GM12875 (cell line): Measurements from ENCODE around the gene VIL1.

ENCODE experiments used
- H3K4me3 ChIP-seq: one replicate; pipeline ENCODE4 v1.5.1; 2011; ENCODE audit warnings: low read depth, low read length, control low read depth
- CTCF ChIP-seq: IDR thresholded peaks from 2 replicates; pipeline ENCODE4 v1.5.1; 2011; ENCODE audit warnings: low read depth, mild to moderate bottlenecking, control low read depth, inconsistent platforms, low read length, moderate library complexity, borderline replicate concordance; ENCODE audit not compliant: insufficient read depth

The VIL1 gene

GRCh38 chr2:218423584-218423983 is 4.7 kb downstream of the VIL1 start:
- no peak overlapping the region for H3K4me3 ChIP-seq
- no peak for TF ChIP-seq CTCF

- TF ChIP-seq CTCF: no peak
These were observed 6.6 kb downstream of the VIL1 start for GRCh38 chr2:218425531-218425930.

GRCh38 chr2:218427741-218428140 is 8.8 kb downstream of the VIL1 start:
- no peak for TF ChIP-seq CTCF
- H3K4me3 ChIP-seq: no peak overlapping the region

More at GRCh38 chr2:218425531-218425930, 6.6 kb downstream of the VIL1 start:
- no peak overlapping the region for H3K4me3 ChIP-seq

GRCh38 chr2:218428846-218429558 is 10.1 kb downstream of the VIL1 start:
- no peak overlapping the region for H3K4me3 ChIP-seq
- no peak for TF ChIP-seq CTCF

- no peak for TF ChIP-seq CTCF
These were observed 11.2 kb downstream of the VIL1 start for GRCh38 chr2:218429911-218430692.

GRCh38 chr2:218430721-218431120 is 11.8 kb downstream of the VIL1 start:
- H3K4me3 ChIP-seq: no peak overlapping the region

More at GRCh38 chr2:218429911-218430692, 11.2 kb downstream of the VIL1 start:
- H3K4me3 ChIP-seq: no peak overlapping the region

More at GRCh38 chr2:218430721-218431120, 11.8 kb downstream of the VIL1 start:
- no peak for TF ChIP-seq CTCF
